MM.1S (cell line): ENCODE measurements around the gene CLDN15.

ENCODE experiments used
- CTCF ChIP-seq: fragments of 300-600 bp; sonication (generic); IDR thresholded peaks from 2 replicates; pipeline ENCODE4 v1.5.1; 2016; ENCODE audit warnings: antibody characterized with exemption, low read length, mixed read lengths
- EZH2 ChIP-seq: fragments of 300-600 bp; sonication (generic); optimal IDR thresholded peaks from 2 replicates; pipeline ENCODE3; 2017; ENCODE audit warnings: low read depth, mild to moderate bottlenecking, antibody characterized with exemption, low read length, mixed read lengths

DNA sequence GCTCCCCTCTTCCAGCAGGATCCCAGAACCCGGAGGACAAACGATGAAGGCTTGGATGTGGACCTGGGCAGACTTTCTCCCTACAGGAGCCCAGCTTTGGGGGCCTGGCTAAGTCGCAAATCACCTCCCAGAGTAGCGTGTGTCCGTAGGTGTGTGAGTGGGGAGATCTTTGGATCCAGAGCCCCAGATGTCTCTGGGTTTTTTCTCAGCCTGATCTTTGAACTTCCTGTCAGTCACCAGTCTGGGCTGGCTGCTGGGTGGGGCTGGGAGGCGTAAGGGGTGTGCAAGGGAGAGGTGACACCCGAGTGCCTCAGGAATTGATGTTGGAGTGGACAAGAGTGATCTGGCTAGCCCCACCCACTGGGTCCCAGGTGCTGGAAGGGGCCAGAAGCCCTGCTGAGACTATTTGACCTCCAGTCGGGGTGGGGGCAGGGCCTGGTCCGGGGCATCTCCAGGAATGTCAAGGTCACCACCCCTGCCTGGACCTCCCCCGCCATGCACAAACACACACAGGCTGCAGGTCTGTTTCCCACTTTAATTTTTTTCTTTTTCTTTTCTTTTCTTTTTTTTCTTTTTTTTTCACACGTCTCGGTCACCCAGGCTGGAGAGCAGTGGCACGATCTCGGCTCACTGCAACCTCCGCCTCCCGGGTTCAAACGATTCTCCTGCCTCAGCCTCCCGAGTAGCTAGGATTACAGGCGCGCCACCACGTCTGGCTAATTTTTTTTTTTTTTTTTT, 36.6 kb downstream of the CLDN15 start, which contains the start of gene MOGAT3:
- TF ChIP-seq CTCF (no peak), EZH2 (no peak)
